CMK (cell line): ENCODE measurements around the gene SNX22.

Source experiments
- DNase-seq: peaks from one replicate; pipeline ENCODE4 v3.0.0-alpha.2; 2010; ENCODE audit warnings: low read depth

Gene SNX22

DNA sequence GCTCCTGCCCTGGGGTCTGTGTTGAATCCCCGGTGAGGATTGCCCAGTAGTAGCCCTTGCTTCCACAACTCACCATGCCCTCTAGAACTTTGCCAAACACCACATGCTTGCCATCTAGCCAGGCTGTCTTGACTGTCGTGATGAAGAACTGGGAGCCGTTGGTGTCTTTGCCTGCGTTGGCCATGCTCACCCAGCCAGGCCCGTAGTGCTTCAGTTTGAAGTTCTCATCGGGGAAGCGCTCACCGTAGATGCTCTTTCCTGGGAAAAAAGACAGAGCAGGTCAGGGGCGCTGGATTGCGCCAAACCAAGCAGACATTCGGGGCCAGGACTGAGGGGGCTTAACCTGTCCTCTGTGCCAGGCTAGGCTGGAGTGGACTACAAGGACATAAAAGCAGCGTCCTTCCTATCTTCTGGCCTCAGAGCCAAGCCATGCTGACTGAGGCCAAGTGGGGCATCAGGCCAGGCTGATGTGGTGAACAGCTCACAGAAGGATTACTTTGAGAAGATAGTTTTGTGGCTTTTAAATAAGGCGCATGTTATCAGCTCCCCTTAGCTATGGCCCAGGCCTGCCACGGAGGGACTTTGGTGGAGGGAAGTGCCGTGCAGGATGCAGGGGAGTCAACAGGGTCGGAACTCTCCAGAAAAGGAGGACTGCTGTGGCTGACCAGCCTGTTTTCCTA lies 5.3 kb downstream of the SNX22 start:
- no peak for DNase-seq

DNA sequence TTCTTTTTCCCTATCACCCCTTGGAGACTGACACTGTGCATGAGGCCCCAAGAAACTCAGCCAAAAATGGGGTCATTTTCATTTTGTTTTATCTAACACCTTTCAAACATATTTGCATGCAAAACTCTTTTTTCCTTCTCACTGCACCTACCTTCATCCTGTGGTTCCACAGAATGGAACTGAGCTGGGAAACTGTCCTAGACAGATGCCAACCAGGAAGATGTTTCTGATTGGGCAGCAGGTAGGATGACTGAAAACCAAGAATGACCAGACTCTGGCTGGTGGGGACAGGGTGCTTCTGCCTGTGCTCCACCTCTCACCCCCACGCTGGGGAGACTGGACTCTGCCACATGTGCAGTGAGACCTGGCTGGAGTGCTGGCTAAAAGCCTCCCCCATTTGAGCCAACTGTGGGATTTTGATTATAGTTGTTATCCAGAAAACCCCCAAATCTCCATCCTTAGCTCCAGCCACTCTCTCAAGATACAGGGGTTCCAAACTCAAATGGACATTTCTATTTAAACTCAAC lies 6.1 kb downstream of the SNX22 start:
- no peak for DNase-seq

DNA sequence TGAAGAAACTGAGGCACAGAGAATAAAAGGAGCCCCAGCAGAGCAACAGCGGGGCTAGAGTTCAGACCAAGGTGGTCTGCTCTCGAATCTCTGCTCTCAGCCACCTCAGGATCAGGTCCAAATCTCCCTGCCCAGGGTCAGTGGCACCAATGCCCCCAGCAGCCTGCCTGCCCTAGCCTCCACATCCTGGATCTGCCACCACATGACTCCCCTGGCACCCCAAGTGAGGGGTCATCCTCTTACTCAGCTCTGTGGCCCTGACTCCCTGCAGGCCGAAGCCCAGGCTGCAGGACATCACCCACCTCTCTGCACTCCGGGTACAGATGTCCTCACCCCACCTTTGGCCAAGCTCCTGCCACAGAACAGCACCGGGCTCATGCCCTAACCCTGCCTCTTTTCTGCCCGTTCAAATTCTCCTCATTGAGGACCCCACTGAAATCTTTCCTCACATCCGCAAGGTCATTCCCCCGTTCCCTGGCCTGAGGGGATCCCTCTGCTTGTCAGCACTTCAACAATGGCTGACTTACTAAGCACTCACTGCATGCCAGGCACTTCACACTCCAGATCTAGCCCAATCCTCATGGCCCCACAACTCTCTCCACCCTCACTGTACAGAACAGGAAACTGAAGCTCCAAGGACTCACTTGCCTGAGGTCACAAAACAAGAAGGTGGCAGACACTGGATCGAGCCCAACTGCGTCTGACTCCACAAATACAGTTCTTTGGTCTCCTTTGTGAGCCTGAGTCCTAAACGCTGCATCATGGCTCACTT lies 7.0 kb downstream of the SNX22 start:
- DNase-seq, result no peak

DNA sequence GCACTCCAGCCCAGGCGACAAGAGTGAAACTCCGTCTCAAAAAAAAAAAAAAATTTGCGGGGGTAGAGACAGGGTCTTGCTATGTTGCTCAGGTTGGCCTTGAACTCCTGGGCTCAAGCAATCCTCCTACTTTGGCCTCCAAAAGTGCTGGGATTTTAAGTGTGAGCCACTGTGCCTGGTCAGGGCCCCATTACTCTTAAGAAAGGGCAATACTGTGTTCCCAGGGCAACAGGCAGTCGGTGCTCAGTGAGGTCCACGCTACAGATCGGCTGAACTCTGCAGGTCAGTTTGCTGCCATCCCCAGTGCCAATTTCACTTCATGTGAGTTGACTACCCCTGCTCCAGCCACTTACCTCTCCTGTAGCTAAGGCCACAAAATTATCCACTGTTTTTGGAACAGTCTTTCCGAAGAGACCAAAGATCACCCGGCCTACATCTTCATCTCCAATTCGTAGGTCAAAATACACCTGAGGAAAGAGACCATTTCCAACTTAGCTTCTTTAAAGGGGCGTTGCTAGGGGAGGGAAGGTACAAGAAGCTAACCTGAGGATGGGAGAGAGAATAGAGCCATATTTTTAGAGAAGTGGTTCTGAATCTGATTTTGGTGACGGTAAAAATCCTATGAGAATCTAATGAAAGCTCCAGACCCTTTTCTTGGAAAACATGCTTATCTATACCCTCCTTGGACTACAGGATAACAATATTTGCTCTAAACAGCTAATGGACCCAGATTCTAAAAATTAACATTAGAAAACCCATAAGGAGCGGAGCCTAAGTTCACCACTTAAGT lies 10.4 kb downstream of the SNX22 start:
- DNase-seq, result no peak

DNA sequence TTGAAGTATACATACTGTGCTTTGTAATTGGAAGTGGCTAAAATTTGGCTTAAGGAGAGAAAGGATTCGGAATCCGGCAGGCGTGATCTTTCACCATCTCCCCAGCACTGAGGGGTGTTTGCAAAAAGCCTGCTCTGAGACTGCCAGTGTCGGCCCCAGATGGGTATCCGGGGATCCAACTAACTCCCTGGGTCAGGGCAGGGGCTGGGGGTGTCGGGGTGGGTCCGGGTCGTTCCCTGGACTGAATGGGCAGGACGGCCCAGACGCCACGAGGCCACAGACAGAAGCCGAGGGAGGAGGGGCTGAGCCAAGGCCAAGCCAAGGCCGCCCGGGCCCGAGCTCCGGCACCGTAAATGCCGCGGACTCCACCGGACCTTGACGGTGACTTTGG lies 10.9 kb downstream of the SNX22 start:
- no peak for DNase-seq

DNA sequence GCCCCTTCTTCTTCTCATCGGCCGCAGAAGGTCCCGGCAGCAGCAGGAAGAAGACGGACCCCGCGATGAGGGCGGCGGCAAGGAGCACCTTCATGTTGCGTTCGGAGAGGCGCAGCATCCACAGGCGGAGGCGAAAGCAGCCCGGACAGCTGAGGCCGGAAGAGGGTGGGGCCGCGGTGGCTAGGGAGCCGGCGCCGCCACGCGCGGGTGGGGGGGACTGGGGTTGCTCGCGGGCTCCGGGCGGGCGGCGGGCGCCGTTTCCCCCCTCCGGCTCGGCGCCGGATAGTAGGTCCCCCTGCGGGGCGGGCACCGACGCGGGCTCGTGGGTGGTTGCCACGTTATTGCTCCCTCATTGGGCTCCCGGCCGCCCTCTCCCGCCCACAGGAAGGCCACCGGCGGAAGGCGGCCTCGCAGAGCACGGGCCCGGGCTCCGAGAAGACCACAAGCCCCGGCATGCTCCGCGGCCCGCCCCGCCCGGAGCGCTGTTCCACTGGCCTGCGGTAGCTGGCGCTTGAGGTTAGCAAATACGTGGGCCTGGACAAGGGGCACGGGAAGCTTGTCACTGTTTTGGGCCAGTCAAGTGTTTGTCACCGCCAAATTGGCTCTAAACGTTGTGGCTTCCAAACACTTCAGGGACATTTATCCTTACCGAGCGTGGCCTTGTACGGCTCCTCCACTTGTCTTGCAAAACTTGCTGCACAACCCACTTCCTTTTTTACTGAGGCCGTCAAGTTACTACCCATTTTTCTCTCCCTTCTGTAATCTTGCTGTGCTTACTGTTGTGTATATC lies 11.5 kb downstream of the SNX22 start, which contains the start of gene PPIB:
PPIB (minus strand) TSS at position 154 of the 790 bp plus-strand sequence; CDS start at position 118, 36 bp downstream.
- peak; percentile 89 for DNase-seq

DNA sequence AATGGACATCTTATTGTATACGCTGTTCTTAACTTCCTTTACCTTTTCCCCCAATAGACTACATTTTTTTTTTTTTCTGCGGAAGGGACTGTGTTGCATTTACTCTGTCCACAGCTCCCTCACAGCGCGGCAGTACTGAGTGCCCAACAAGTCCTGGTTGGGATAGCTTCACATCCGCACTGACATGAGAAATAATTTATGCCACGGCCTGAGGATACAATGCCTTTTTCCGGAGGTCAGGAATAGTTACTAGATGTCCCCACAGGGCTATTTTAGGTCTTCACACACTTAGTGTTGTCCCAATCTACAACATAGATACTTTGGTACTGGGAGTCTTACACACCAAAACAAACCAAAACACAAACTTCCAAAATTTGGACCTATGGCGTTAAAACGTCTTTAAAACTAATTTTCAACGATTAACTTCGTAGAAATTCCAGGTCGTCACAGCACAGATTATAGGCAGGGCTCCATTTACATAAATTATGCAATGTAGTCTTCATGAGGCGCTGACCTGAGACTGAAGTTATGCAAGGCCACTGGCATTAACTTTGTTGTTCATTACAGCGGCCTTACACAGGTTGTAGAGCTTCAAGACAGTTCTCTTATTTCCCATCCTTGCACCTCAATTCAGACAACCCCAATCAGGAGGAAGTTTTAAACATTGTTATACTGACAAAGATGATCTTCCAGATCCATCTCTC lies 12.3 kb downstream of the SNX22 start:
- peak; percentile 54 for DNase-seq

DNA sequence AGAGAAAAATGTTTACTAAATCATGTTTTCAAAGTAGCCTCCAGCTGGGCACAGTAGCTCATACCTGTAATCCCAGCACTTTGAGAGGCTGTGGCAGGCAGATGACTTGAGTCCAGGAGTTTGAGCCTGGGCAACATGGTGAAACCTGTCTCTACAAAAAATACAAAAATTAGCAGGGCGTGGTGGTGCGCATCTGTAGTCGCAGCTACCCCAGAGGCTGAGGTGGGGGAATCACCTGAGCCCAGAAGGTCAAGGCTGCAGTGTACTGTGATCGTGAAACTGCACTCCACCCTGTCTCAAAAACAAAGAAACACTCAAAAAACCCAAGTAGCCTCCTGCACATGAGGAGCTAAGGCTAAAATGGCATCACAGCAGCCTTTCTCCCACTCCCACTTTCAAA lies 12.9 kb downstream of the SNX22 start:
- DNase-seq, result no peak

DNA sequence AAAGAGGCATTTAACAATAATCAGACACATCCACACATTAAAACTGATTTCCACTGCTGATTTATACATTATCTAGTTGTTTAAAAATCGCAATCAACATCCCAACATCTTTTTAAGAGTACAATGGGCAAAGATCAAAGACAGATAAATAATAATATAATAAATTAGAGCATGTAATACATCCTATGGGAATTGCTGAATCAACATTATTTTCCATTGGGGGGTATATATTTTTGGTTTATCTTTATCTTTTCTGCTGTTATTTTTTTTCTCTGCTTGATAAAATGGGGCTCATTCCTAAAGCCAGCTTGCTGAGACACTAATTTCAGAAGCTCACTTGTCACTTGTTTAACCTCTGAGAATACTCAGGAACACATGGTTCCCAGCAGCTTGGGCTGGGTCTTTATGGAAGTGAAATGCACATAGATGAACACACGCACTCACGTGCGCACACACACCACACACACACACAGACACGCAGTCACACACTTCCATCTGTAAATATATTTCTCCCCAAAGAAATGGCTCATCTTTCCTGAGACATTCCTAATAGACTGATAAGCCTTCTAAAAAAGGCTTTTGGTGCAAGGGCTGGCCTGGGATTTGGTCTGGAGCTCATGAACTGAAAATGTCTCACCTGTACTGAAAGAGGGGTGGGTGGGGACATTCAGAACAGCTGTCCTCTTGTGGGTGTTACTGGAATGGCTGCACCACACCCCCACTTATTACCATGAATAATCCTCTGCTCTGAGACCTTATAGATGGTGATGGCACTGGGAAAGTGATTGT lies 14.8 kb downstream of the SNX22 start:
- DNase-seq, result no peak

DNA sequence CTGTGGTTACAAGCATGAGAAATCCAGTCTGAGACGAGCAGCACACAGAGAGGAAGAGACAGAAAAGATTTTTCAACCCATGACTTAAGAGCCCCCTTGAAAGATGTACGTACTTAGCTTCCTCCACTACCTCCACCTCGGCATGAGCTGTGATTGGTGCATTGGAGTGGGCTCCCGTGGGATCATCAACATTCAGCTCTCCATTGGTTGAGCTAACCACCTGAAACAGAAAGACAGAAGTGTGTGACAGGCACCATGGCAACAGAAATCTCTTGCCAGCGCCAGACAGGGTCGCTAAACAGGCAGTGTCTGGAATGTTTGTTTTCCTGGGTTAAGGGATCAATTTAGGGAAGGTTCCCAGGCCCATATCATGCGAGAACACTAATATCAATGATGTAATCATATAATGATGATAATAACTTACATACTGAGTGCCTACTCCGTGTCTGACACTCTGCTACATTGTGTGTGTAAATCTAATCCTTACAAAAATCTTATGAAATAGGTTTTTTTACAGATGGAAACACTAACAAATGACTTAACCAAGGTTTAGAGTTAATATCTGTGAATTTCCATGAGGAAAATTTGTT lies 28.8 kb downstream of the SNX22 start:
- DNase-seq, result no peak

DNA sequence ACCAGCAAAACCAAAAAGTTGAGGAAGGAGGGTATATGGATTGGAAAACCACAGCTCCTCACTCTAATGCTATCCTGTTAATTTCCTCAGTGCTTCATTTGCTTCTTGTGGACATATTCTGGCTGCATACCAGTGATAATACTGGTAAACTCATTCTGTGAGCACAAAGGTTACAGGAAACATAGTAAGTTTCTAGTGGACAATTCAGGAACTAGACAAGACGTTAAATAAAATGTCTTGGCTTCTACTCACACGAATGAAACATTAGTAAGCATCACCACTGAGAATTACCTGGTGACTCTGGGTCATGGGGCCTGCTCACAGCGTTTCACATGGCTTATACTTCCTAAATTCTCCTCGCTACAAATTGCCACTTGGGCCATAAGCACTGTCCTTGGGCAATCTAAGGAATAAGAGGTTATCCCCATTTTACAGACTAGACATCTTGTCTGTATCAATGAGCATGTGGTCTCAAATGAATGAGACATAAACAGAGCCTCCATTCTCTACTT lies 31.4 kb downstream of the SNX22 start:
- DNase-seq, result no peak

DNA sequence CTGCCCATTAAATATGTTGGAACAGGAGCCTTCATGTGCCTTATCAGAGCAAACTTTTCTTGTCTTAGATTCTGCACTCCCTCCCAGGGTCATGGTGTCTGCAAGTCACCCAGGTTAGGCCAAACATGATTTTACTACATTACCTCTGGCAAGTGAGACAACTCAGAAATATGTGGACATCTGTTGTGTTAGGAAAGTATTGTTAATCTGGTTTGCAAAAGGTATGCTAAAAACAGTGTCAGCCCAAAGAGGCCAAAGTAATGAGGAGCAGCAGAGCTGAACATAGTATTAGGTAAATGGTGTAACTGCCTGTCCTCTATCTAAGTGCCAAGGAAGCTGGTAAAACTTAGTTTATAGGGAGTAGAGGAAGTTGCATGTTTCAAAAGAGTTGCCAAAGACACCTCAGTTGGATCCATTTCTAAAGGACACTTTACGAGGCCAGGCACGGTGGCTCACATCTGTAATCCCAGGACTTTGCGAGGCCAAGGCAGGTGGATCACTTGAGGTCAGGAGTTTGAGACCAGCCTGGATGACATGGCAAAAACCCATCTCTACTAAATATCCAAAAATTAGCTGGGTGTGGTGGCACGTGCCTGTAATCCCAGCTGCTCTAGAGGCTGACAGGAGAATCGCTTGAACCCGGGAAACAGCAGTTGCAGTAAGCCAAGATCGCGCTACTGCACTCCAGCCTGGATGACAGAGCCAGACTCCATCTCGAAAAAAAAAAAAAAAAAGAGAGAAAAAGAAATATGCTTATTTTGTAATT lies 33.8 kb downstream of the SNX22 start:
- DNase-seq, result no peak

DNA sequence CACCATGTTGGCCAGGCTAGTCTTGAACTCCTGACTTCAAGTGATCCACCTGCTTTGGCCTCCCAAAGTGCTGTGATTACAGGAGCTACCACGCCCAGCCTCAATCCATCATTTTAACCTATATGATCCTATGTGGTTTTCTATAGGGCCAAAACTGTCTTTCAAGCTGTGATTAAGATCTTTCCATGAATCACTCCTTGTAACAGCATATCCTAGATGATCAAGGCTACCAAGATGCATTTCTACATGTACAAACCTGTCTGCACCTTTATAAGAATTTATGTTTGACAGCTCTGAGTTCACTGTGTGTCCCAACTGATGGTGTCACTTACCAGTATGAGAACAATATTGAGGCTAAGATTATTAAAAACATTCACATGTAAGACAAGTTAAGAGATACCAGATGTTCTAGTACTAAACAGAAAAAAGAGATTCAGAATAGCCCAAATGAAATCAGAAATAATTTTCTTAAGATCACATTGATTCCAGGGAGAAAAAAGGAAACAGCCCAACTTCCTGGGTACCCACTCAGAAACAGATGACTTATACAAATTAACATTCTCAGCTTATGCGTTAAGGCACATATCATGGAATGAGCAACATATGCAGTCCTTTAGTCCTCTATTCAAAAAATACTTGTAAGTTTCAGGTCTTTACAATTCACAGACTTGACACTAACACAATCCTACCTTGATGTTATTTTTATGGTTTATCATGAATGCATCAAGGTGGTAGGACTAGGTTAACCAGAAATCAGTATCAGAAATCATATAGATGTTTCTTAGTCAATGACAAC lies 36.1 kb downstream of the SNX22 start:
- no peak for DNase-seq

DNA sequence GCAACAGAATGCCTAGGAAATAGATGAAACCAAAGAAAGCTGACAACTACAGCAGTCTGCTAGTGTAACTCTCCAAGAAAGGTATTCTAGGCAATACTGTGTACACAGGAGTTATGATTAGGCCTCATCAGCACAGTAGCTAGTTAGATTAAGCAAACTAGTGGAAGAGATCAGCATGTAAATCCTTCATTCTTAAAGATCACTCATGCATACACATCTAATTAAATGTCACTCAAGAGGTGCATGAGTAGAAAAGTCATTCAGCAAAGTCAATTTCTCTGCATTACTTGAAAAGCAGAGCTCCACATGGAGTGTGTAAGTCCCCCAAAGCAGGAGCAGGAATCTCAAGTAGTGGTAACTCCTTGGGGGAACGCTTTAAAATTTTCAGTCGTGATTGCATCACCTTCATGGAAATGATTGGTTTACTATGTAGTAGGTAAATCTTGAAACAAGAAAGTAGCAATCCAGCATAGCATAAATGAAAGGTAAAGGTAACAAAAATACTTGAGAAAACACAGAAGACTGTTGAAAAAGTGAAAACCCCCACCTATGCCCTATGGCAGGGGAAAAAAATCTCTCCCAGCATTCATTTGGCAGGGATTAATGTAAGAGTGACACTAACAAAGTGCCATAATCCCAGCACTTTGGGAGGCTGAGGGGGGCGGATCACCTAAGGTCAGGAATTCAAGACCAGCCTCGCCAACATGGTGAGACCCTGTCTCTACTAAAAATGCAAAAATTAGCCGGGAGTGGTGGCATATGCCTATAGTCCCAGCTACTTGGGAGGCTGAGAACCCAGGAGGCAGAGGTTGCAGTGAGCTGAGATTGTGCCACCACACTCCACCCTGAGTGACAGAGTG lies 40.7 kb downstream of the SNX22 start:
- DNase-seq, result no peak

DNA sequence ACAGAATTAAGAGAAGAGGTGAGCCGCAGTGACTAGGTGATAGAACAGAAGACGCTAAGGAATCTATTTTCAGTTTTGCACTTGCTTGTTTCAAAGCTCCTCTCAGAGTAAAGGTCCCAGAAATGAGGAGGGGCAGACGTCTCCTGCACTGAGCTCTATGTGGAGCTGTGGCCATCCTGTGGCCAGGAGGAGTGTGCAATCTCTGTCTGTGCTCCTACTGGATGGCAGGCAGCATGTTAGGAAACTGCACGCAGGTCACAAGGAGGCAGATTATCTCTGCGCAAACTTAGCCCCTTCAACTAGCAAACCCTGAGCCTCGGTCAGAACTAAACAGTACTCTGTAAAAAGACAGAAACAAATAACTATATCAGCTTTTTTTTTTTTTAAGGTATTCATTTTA lies 42.4 kb downstream of the SNX22 start:
- DNase-seq, result no peak

DNA sequence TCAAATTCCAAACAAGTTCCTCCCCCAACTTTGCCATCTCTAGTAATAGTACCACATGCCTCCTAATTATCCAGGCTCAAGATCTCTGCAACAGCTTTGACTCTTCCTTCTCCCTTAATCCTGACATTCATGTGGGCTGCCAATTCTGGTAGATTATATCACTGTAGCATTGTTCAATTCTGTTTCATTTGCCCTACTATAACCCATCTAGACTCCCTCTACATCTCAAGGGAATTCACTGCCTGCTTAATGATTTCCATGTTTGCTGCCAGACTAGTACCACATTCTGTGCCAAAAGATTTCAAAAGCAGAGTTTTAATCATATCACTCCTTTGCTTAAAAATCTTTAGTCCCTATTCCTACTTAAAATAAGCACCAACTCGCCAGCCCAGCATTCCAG lies 45.9 kb downstream of the SNX22 start:
- DNase-seq, result no peak

DNA sequence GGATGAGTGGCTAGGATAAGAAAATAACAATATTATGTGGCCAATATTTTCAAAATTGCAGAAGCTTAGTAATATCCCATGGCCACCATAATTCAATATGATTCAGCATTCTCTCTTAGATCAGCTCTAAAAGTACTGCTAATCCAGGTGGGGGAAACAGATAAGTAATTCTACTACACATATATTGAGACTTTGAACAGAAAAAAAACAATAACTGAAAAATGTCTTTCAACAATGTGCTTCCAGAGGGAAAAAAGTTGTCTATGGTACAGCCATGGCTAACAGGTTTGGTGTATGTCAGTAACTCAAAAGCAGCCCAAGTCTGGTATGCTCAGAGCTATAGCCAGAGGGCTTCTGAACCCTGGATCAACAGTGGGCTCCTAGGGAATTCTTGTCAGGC lies 53.7 kb downstream of the SNX22 start:
- DNase-seq, result no peak
